ENCODE results near the gene CPEB2.

DNA sequence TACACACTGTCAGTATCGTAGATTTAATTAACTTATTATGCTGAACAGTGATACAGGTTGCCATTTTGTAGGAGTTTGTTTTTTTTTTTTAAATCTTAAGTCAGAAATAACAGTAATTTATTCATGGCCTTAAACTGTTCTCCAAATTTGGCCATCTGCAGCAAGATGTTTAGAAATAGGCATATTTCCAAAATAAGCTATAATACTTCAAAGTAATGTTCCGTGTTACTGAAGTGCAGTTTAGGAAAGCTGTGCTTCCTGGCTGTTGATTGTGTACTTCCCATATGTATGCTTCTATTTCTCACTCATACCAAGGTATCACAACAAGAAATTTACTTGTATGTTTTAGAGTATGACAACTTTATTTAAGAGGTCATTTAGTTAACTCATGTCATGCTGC, 28.9 kb downstream of the CPEB2 start:
- TF ChIP-seq POLR2A (IDR thresholded peaks at IDR 0.05) = no peak
- TF ChIP-seq, protein P1, sequence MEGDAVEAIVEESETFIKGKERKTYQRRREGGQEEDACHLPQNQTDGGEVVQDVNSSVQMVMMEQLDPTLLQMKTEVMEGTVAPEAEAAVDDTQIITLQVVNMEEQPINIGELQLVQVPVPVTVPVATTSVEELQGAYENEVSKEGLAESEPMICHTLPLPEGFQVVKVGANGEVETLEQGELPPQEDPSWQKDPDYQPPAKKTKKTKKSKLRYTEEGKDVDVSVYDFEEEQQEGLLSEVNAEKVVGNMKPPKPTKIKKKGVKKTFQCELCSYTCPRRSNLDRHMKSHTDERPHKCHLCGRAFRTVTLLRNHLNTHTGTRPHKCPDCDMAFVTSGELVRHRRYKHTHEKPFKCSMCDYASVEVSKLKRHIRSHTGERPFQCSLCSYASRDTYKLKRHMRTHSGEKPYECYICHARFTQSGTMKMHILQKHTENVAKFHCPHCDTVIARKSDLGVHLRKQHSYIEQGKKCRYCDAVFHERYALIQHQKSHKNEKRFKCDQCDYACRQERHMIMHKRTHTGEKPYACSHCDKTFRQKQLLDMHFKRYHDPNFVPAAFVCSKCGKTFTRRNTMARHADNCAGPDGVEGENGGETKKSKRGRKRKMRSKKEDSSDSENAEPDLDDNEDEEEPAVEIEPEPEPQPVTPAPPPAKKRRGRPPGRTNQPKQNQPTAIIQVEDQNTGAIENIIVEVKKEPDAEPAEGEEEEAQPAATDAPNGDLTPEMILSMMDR (IDR thresholded peaks at IDR 0.05) = no peak
